Mucosa of stomach (tissue), 1 donor: Measurements from ENCODE around the gene LMBRD1.
A peak's percentile ranks its signal among the peaks of the same experiment; 100 is the strongest.
"Not testable (repeated sequence)": the region's sequence is repeated elsewhere in the genome, so short reads cannot be mapped to it uniquely, and the experiment has no call there.

ENCODE experiments used
- H3K27me3 ChIP-seq: one replicate; pipeline ENCODE4 v1.7.0; 2013; ENCODE audit warnings: mild to moderate bottlenecking, low read length; ENCODE audit not compliant: control insufficient read depth, insufficient read depth
- H3K36me3 ChIP-seq: one replicate; pipeline ENCODE4 v1.7.0; 2013; ENCODE audit warnings: low read length; ENCODE audit not compliant: control insufficient read depth, insufficient read depth
- H3K4me1 ChIP-seq: one replicate; pipeline ENCODE4 v1.7.0; 2013; ENCODE audit warnings: mild to moderate bottlenecking, low read length; ENCODE audit not compliant: control insufficient read depth, insufficient read depth
- H3K4me3 ChIP-seq: one replicate; pipeline ENCODE4 v1.7.0; 2013; ENCODE audit warnings: low read length
- H3K9ac ChIP-seq: one replicate; pipeline ENCODE4 v1.7.0; 2013; ENCODE audit warnings: mild to moderate bottlenecking, low read length, moderate library complexity
- H3K9me3 ChIP-seq: one replicate; pipeline ENCODE4 v1.7.0; 2013; ENCODE audit warnings: mild to moderate bottlenecking, low read length, moderate library complexity; ENCODE audit not compliant: control insufficient read depth
- donor health status: Pancreatic carcinoma.

LMBRD1 gene

GRCh38 chr6:69818223-69818930, 21.6 kb upstream of the LMBRD1 start:
- Histone ChIP-seq H3K4me1 (no peaks in the 10 kb centered on the region), H3K27me3 (no peaks in the 10 kb centered on the region), H3K4me3 (no peak overlapping the region), H3K9ac (no peak overlapping the region), H3K36me3 (no peaks in the 10 kb centered on the region), H3K9me3 (no peaks in the 10 kb centered on the region)

GRCh38 chr6:69817358-69817757, 20.5 kb upstream of the LMBRD1 start:
- Histone ChIP-seq H3K4me3 (no peak overlapping the region), H3K9ac (no peak overlapping the region), H3K9me3 (no peaks in the 10 kb centered on the region), H3K4me1 (no peaks in the 10 kb centered on the region), H3K36me3 (no peaks in the 10 kb centered on the region), H3K27me3 (no peaks in the 10 kb centered on the region)

- Histone ChIP-seq H3K4me1 (no peaks in the 10 kb centered on the region), H3K36me3 (no peaks in the 10 kb centered on the region), H3K27me3 (no peaks in the 10 kb centered on the region), H3K9ac (no peak overlapping the region), H3K9me3 (no peaks in the 10 kb centered on the region), H3K4me3 (no peak overlapping the region)
Measured at GRCh38 chr6:69816569-69816968, 19.8 kb upstream of the LMBRD1 start.

- Histone ChIP-seq H3K36me3 (no peaks in the 10 kb centered on the region), H3K9me3 (no peaks in the 10 kb centered on the region), H3K27me3 (no peaks in the 10 kb centered on the region), H3K4me1 (no peaks in the 10 kb centered on the region), H3K9ac (no peak overlapping the region), H3K4me3 (no peak overlapping the region)
Measured at GRCh38 chr6:69816026-69816425, 19.2 kb upstream of the LMBRD1 start.

- Histone ChIP-seq H3K9me3 (no peaks in the 10 kb centered on the region), H3K9ac (no peak overlapping the region), H3K4me3 (no peak overlapping the region), H3K4me1 (no peaks in the 10 kb centered on the region), H3K27me3 (no peaks in the 10 kb centered on the region), H3K36me3 (no peaks in the 10 kb centered on the region)
Measured at GRCh38 chr6:69813508-69813907, 16.7 kb upstream of the LMBRD1 start.

- H3K4me3 ChIP-seq, result no peak overlapping the region
- H3K9me3 ChIP-seq, result no peaks in the 10 kb centered on the region
Measured at GRCh38 chr6:69812746-69813427, 16.1 kb upstream of the LMBRD1 start.

GRCh38 chr6:69802995-69803394, 6.2 kb upstream of the LMBRD1 start:
- Histone ChIP-seq H3K9ac (no peak overlapping the region), H3K4me3 (no peak overlapping the region), H3K4me1 (no peaks in the 10 kb centered on the region), H3K9me3 (no peaks in the 10 kb centered on the region), H3K36me3 (no peaks in the 10 kb centered on the region), H3K27me3 (no peaks in the 10 kb centered on the region)

More at GRCh38 chr6:69812746-69813427, 16.1 kb upstream of the LMBRD1 start:
- no peaks in the 10 kb centered on the region for H3K36me3 ChIP-seq
- H3K4me1 ChIP-seq, result no peaks in the 10 kb centered on the region
- no peaks in the 10 kb centered on the region for H3K27me3 ChIP-seq
- no peak overlapping the region for H3K9ac ChIP-seq

GRCh38 chr6:69801711-69802110, 4.9 kb upstream of the LMBRD1 start:
- Histone ChIP-seq H3K9ac (no peak overlapping the region), H3K36me3 (no peaks in the 10 kb centered on the region), H3K4me1 (peaks cover 5% of the 10 kb centered on the region), H3K4me3 (no peak overlapping the region), H3K27me3 (no peaks in the 10 kb centered on the region), H3K9me3 (no peaks in the 10 kb centered on the region)

- Histone ChIP-seq H3K27me3 (no peaks in the 10 kb centered on the region), H3K36me3 (no peaks in the 10 kb centered on the region), H3K9ac (no peak overlapping the region), H3K9me3 (no peaks in the 10 kb centered on the region), H3K4me3 (no peak overlapping the region), H3K4me1 (peaks cover 5% of the 10 kb centered on the region)
Measured at GRCh38 chr6:69801225-69801624, 4.4 kb upstream of the LMBRD1 start.

- not testable (repeated sequence) for H3K9me3 ChIP-seq, H3K9ac ChIP-seq, H3K4me1 ChIP-seq, H3K27me3 ChIP-seq, H3K4me3 ChIP-seq, H3K36me3 ChIP-seq
Measured at GRCh38 chr6:69798796-69799195, 2.0 kb upstream of the LMBRD1 start.

- H3K4me3 ChIP-seq, result peak overlapping the region; percentile 23
- no peaks in the 10 kb centered on the region for H3K27me3 ChIP-seq
- H3K9ac ChIP-seq, result peak overlapping the region; percentile 89
- H3K4me1 ChIP-seq, result peaks cover 10% of the 10 kb centered on the region
- no peaks in the 10 kb centered on the region for H3K36me3 ChIP-seq
- H3K9me3 ChIP-seq, result no peaks in the 10 kb centered on the region
Measured at GRCh38 chr6:69796073-69796641, 653 bp downstream of the LMBRD1 start.

GRCh38 chr6:69795469-69796072, 1.2 kb downstream of the LMBRD1 start:
- peak overlapping the region; percentile 23 for H3K4me3 ChIP-seq
- peaks cover 10% of the 10 kb centered on the region for H3K4me1 ChIP-seq
- H3K27me3 ChIP-seq, result no peaks in the 10 kb centered on the region
- no peaks in the 10 kb centered on the region for H3K36me3 ChIP-seq
- H3K9ac ChIP-seq, result peak overlapping the region; percentile 89
- H3K9me3 ChIP-seq, result no peaks in the 10 kb centered on the region
